NCI-H1436 (cell line): ENCODE data around the gene BPIFA3.

Experiments used
- DNase-seq: peaks from one replicate; lab custom pipeline; 2025; lab: John Stamatoyannopoulos, UW

BPIFA3 gene

GRCh38 chr20:33224399-33224798 lies 7.2 kb downstream of the BPIFA3 start:
- DNase-seq, result no peak

- no peak for DNase-seq
Observed at GRCh38 chr20:33229843-33230242, 12.7 kb downstream of the BPIFA3 start.

GRCh38 chr20:33231237-33231636 lies 14.1 kb downstream of the BPIFA3 start:
- no peak for DNase-seq

- DNase-seq, result peak; percentile 19
Observed at GRCh38 chr20:33232486-33233072, 15.4 kb downstream of the BPIFA3 start.

GRCh38 chr20:33233129-33233774 lies 16.1 kb downstream of the BPIFA3 start:
- peak; percentile 0 for DNase-seq

GRCh38 chr20:33234050-33234449 lies 16.9 kb downstream of the BPIFA3 start:
- DNase-seq, result no peak

GRCh38 chr20:33235696-33236095 lies 18.5 kb downstream of the BPIFA3 start, which contains the start of gene BPIFA1:
TSS of gene BPIFA1 (plus strand) at chr20:33235996. CDS start at chr20:33237712, 1,716 bp downstream.
- no peak for DNase-seq

- no peak for DNase-seq
Observed at GRCh38 chr20:33236351-33236750, 19.2 kb downstream of the BPIFA3 start.

GRCh38 chr20:33237989-33238388 lies 20.8 kb downstream of the BPIFA3 start:
- DNase-seq, result no peak

- DNase-seq, result no peak
Observed at GRCh38 chr20:33239418-33239817, 22.3 kb downstream of the BPIFA3 start.

- no peak for DNase-seq
Observed at GRCh38 chr20:33239979-33240736, 23.0 kb downstream of the BPIFA3 start.

GRCh38 chr20:33240923-33241322 lies 23.8 kb downstream of the BPIFA3 start:
- no peak for DNase-seq

- no peak for DNase-seq
Observed at GRCh38 chr20:33242319-33243100, 25.4 kb downstream of the BPIFA3 start.

GRCh38 chr20:33246077-33246476 lies 28.9 kb downstream of the BPIFA3 start:
- no peak for DNase-seq

GRCh38 chr20:33249456-33249855 lies 32.3 kb downstream of the BPIFA3 start:
- DNase-seq, result no peak

GRCh38 chr20:33250666-33251065 lies 33.5 kb downstream of the BPIFA3 start:
- DNase-seq, result peak; percentile 7

GRCh38 chr20:33251496-33251895 lies 34.3 kb downstream of the BPIFA3 start:
- DNase-seq, result no peak

GRCh38 chr20:33252460-33252859 lies 35.3 kb downstream of the BPIFA3 start:
- no peak for DNase-seq

GRCh38 chr20:33255005-33255404 lies 37.9 kb downstream of the BPIFA3 start:
- no peak for DNase-seq

GRCh38 chr20:33257237-33257636 lies 40.1 kb downstream of the BPIFA3 start:
- no peak for DNase-seq

- no peak for DNase-seq
Observed at GRCh38 chr20:33259371-33259770, 42.2 kb downstream of the BPIFA3 start.

GRCh38 chr20:33261465-33261864 lies 44.3 kb downstream of the BPIFA3 start:
- DNase-seq, result no peak
